Myometrial cell (primary cell): ENCODE measurements around the gene PRKCQ. TPM values are rescaled to one million over a fixed set of nuclear protein-coding genes. Genes with fewer than 3 reads are reported as not detected.

ENCODE experiments used
- total RNA-seq: library from RNA; depleted of rRNA; stranded (reverse); fragments of >200 nt; gene quantifications from 2 replicates; pipeline ENCODE4 v1.2.3, GENCODE V29; 2015

PRKCQ gene
- total RNA-seq, result not detected in 2 replicates

DNA sequence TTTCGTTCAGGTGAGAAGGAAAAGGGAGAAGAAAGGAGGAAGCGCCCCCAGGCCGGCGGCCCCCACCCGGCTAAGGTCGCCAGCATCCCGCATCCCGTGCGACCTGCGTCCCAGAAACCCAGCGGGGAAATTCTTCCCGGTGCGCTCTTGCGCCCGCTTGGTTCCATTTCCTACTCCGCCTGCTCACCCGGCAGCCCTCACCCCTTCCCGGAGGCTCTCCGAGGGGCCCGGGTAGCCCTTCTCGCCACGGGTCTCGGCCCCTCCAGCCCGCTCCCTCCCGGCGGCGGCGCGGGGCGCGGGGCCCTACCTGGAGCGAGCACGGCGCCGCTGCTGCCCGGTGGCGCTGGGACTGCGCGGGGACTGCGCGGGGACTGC, at the start of gene PRKCQ:
TSS of gene PRKCQ (minus strand) at position 373 of the 375 bp plus-strand sequence. CDS start 65,141 bp downstream, outside the sequence.

